ENCODE results near the gene EIF3D. TPM values are rescaled to one million over a fixed set of nuclear protein-coding genes. Genes with fewer than 3 reads are reported as not detected.
A peak's percentile ranks its signal among the peaks of the same experiment; 100 is the strongest.

Gene EIF3D
- total and polyA plus RNA-seq, 2 of the 4 experiments (the other 2 are of a cell fraction) = 339 to 746 TPM

GRCh38 chr22:36480941-36481392, 48.0 kb downstream of the EIF3D start:
- Histone ChIP-seq H3K4me2 (ENCODE audit: low read depth, low read length) (peak overlapping the region; percentile 96), H3K23ac (ENCODE audit: low read depth, low read length) (peak overlapping the region; percentile 98), H4K8ac (ENCODE audit: low read depth in 2 of 2, low read length in 2 of 2) (peak overlapping the region; percentile 84 to 100), H4K20me1 (ENCODE audit: insufficient read depth, low read length) (no peaks in the 10 kb centered on the region), H4K91ac (ENCODE audit: insufficient read depth, low read depth, low read length) (peak overlapping the region; percentile 97), H2BK5ac (ENCODE audit: low read depth, low read length, poor library complexity, severe bottlenecking) (peak overlapping the region; percentile 95), H3K9me1 (ENCODE audit: insufficient read depth, low read length) (peaks cover 7% of the 10 kb centered on the region), H2AK9ac (replicated peaks; ENCODE audit: low read depth, low read length, poor library complexity) (peak overlapping the region; percentile 98), H3K56ac (ENCODE audit: extremely low read depth, insufficient read depth, low read length) (peak overlapping the region; percentile 89), H3K4me3 (ENCODE audit: insufficient read depth, low read depth, low read length) (peak overlapping the region; percentile 64), H3K4ac (ENCODE audit: low read depth, low read length) (peak overlapping the region; percentile 99), H3K14ac (replicated peaks; ENCODE audit: low read depth, low read length) (peak overlapping the region; percentile 100), H2AK5ac (ENCODE audit: low read depth, low read length) (peak overlapping the region; percentile 95), H4K5ac (ENCODE audit: low read depth, low read length) (peak overlapping the region; percentile 98), H3K27ac (ENCODE audit: insufficient read depth, low read length) (peak overlapping the region; percentile 90), H2AFZ (replicated peaks; ENCODE audit: low read length, poor library complexity) (peak overlapping the region; percentile 98), H3K18ac (ENCODE audit: low read depth, low read length) (peak overlapping the region; percentile 89; the same call in 1 of the 2 replicates), H3K79me1 (ENCODE audit: low read depth in 1 of 2, low read length in 2 of 2) (peaks cover 10 to 42% of the 10 kb centered on the region in 2 experiments), H3K36me3 (ENCODE audit: control insufficient read depth, insufficient read depth, low read length) (peaks cover 20% of the 10 kb centered on the region), H2BK120ac (ENCODE audit: low read depth, low read length) (peak overlapping the region; percentile 93), H3K4me1 (ENCODE audit: control insufficient read depth, insufficient read depth, low read length) (peaks cover 3% of the 10 kb centered on the region), H3K9ac (ENCODE audit: low read depth, low read length) (peak overlapping the region; percentile 98), H3K27me3 (ENCODE audit: control insufficient read depth, insufficient read depth, low read length) (no peaks in the 10 kb centered on the region), H2BK20ac (ENCODE audit: low read depth, low read length) (peak overlapping the region; percentile 69; the same call in 1 of the 2 replicates), H2BK15ac (ENCODE audit: low read depth, low read length) (peak overlapping the region; percentile 86), H3K9me3 (ENCODE audit: control insufficient read depth, insufficient read depth, low read length) (no peaks in the 10 kb centered on the region)
- in situ Hi-C loops (cut with MboI; ENCODE audit: low sequenced_read_pairs) = loop anchor here (10.0 kb wide), 1 partner anchor 286 kb away; no protein-coding TSS in a partner anchor
- ATAC-seq (ENCODE audit: low read depth) (peak; percentile 3; the same call in 1 of the 2 replicates), DNase-seq (no peak)
- 0% methylated on average over 1 of the region's 9 CpGs; no CpG with 5 or more reads in 1 of the 2 experiments for WGBS, 2 experiments (ENCODE audit: extremely low coverage in 2 of 2, insufficient read length in 1 of 2)
- TF ChIP-seq FOS (IDR thresholded peaks at IDR 0.05; ENCODE audit: low read depth, low read length) (no peak), USF2 (IDR thresholded peaks at IDR 0.05; ENCODE audit: low read depth, low read length) (no peak), ELK1 (IDR thresholded peaks at IDR 0.05; ENCODE audit: borderline replicate concordance, low read depth, low read length) (no peak), MXI1 (IDR thresholded peaks at IDR 0.05; ENCODE audit: borderline replicate concordance, low read depth, low read length) (no peak), MAFK (IDR thresholded peaks at IDR 0.05; ENCODE audit: low read depth, low read length) (no peak), RFX5 (IDR thresholded peaks at IDR 0.05; ENCODE audit: low read depth, low read length) (no peak), CEBPB (IDR thresholded peaks at IDR 0.05; ENCODE audit: low read depth, low read length) (no peak), POLR2A (IDR thresholded peaks at IDR 0.05; ENCODE audit: low read depth, low read length) (no peak), CHD1 (IDR thresholded peaks at IDR 0.05; ENCODE audit: low read depth, low read length) (no peak), SMC3 (IDR thresholded peaks at IDR 0.05; ENCODE audit: low read depth, low read length) (no peak), MAZ (IDR thresholded peaks at IDR 0.05; ENCODE audit: borderline replicate concordance, low read depth, low read length) (no peak), NFE2L2 (IDR thresholded peaks at IDR 0.05; ENCODE audit: low read depth, low read length) (no peak), RCOR1 (IDR thresholded peaks at IDR 0.05; ENCODE audit: insufficient replicate concordance, low read length) (no peak), BHLHE40 (IDR thresholded peaks at IDR 0.05; ENCODE audit: low read depth, low read length) (no peak), RAD21 (IDR thresholded peaks at IDR 0.05; ENCODE audit: low read length) (no peak)
- TF ChIP-seq, protein P1, sequence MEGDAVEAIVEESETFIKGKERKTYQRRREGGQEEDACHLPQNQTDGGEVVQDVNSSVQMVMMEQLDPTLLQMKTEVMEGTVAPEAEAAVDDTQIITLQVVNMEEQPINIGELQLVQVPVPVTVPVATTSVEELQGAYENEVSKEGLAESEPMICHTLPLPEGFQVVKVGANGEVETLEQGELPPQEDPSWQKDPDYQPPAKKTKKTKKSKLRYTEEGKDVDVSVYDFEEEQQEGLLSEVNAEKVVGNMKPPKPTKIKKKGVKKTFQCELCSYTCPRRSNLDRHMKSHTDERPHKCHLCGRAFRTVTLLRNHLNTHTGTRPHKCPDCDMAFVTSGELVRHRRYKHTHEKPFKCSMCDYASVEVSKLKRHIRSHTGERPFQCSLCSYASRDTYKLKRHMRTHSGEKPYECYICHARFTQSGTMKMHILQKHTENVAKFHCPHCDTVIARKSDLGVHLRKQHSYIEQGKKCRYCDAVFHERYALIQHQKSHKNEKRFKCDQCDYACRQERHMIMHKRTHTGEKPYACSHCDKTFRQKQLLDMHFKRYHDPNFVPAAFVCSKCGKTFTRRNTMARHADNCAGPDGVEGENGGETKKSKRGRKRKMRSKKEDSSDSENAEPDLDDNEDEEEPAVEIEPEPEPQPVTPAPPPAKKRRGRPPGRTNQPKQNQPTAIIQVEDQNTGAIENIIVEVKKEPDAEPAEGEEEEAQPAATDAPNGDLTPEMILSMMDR (conservative IDR thresholded peaks at IDR 0.05; ENCODE audit: low read depth, low read length) = no peak
- dilution Hi-C loops (cut with HindIII; ENCODE audit: low sequenced_read_pairs, unreplicated experiment) = no loop called here
- CTCF ChIA-PET = no interaction called here
- TSS peak; percentile 88 for BruUV-seq (replicated peaks)
- intact Hi-C loops (cut with micrococcal nuclease) = no loop called here
- POLR2A ChIA-PET (ENCODE audit: unreplicated experiment) = no interaction called here

Data from IMR-90 (cell line).